ENCODE data around the gene PLPP3.

Gene PLPP3

GRCh38 chr1:56461158-56462127 is 117.9 kb downstream of the PLPP3 start:
- no peak for DNase-seq (ENCODE audit: low spot score)

GRCh38 chr1:56459260-56459659 is 120.1 kb downstream of the PLPP3 start:
- DNase-seq (ENCODE audit: low spot score): no peak

DNA sequence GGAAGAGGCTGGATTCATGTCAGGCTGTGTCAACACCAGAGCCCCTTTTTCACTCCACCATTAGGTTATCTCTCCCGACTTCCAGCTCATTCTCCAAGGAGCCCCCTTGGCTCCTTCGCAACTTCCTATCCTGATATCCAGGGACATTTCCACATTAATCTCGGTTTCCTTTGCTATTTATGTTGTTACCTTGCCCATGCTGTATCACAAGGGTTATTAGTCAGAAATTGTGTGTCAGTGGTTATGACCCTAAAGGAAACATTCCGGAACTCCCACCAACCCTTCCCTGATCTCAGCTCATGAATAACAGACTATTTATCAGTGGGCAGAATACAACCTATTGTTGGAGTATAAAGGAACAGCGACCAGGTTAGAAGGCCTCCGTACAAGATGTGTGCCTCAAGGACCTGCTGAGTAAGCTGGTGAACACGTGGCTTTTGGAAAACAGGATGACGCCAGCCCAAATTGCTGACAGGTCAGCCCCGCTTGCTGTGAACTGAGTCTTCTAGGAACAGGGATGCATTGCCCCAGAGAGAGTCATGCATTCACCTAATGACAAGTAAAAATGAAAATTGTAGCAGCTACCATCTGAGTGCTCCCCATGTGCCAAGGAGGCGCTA is 121.5 kb downstream of the PLPP3 start:
- DNase-seq (ENCODE audit: low spot score): peak; percentile 92

- DNase-seq (ENCODE audit: low spot score): peak; percentile 94
These were observed 122.8 kb downstream of the PLPP3 start for GRCh38 chr1:56456435-56457101.

GRCh38 chr1:56453417-56454078 is 125.8 kb downstream of the PLPP3 start:
- no peak for DNase-seq (ENCODE audit: low spot score)

DNA sequence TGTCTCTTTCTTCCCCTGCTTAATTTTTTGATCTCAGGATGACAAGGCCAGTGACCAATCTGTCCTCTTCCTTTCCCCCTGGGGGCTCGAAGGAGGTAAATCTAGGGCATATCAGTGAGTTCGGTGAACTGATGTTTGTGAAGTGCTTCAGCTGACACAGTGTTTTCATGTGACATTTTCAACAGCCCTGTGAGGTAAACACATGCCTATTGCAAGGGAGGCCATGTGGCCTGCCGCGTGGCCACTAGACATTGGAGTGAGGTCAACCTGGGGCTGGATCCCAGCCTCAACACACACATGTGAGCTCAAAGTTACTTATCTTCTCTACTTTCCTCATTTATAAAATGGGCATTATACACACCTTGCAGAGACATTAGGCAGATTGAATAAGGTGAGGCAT is 126.3 kb downstream of the PLPP3 start:
- no peak for DNase-seq (ENCODE audit: low spot score)

DNA sequence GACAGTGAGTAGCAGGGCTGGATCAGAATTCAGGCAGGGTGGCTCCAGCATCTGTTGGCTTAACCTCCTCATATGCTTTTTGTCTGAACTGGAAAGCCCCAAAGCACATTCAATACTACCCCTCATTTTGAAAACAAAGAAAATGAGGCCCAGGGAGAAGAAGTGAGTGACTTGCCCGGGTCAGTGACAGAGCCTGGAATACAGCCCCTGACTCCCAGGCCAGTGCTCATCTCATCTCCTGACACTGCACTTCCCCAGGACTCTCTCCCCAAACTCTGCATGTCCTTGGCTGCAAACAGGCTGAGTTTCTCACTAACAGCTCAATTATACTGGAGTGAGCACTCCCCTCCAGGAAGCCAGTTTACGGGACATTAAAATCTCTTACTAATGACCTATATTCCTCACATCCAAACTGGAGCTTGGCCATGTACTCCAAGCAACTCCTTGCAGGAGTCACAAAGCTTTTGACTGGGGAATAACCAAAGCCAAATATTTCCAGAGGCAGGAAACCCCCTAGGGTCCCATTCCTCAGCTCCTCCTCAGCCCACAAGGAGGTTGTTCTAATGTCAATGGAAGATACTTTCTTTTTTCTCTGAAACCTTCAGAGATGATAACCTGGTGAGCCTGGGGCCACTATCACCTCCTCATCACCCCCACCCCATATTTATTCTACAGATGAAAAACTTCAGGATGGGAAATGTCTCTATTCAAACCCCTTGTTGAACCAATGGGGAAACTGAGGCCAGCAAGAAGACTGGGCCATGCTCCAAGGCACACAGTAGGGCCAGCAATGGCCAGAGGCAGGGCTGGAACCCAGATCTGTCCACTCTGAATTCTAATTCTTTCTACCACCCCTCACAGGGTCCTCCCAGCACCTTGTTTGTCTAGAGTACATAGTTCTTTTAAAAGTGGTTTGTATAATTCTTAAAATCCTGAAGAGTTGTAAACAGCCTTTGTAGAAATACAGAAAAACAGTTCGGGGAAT is 127.0 kb downstream of the PLPP3 start:
- no peak for DNase-seq (ENCODE audit: low spot score)

- no peak for DNase-seq (ENCODE audit: low spot score)
These were observed 127.9 kb downstream of the PLPP3 start for GRCh38 chr1:56451491-56451890.

DNA sequence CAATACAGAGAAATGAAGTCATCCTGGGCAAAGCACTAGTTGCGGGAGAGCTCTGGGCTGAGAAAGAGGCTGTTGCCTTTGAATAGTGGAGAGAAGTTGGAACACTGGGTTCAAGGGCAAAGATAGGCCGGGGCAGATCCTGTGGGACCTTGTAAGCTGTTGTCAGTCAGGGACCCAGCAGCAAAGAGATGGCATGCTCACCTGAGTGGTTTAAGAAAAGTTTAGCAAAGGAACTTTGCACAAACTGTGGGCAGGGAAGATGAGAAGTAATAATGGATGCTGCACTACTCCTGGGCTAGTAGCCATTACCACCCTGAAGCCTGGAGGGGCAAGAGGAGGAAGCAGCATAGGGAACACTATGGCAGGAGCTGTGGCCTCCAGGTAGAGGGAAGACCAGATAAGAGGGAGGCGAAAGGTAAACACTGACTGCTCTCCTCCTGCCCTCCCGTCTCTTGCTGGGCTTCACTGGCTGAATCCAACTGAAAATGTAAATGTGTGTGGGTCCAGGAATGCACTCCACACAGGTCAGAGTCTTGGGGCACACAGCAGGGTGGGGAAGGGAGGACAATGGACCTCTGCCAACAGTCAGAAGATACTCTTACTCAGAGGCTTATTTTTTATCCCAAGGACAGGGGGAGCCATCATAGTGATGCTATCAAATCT is 129.2 kb downstream of the PLPP3 start:
- DNase-seq (ENCODE audit: low spot score): no peak

GRCh38 chr1:56448529-56449300 is 130.6 kb downstream of the PLPP3 start:
- no peak for DNase-seq (ENCODE audit: low spot score)

GRCh38 chr1:56447823-56448222 is 131.5 kb downstream of the PLPP3 start:
- DNase-seq (ENCODE audit: low spot score): no peak

DNA sequence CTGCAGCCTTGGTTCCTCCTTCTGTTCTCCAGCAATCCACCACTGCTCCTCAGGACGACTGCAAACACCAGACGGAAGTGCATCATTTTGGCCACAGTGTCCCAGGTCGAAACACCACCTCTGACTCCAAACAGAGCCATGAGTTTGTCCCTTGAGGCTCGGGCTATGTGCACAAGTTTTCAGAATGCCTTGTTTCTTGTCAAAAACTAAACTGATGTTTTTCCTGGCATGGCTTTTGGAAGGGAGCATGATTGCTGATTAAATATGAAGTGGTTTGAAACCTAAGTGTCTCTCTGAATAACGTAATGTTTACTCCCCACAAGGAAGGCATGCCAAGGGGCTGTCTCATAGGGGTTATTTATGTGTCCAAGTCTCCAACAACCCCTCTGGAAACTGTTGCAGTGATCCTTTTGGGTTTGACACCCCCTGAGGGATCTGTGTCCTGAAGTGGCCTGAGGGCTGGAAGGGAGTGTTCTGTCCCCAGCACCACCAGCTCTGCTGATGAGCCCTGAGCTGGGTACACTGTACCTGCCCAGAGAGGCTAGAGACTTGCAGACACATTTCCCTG is 132.7 kb downstream of the PLPP3 start:
- no peak for DNase-seq (ENCODE audit: low spot score)

DNA sequence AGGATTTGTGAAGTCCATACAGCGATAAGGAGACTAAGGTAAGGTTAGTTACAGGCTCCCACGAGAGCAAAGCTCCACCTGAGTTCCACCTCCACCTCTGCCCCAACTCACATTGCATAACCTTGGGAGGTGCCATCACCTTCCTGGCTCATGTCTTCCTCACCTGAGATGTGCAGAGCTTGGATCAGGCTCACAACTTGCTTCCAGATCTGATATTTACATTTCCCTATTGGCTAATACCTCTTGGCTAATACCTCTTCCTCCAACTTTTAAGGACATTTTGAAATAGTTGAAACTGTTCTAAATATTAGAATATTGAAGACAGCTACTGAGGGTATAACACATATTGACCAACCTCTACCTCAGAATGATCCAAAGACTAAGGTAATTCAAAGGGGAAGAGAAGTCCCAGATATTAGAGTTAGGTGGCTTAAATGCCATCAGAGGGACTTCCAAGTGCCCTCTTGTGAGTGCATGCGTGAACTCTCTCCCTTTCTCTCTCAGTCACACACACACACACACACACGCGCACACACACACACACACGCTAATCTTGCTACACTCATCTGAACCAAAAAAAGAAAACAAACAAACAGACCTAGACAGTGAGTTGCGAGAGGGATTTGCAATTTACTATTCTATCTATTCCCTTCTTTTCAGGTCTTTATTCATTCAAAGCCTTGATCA is 134.3 kb downstream of the PLPP3 start:
- DNase-seq (ENCODE audit: low spot score): no peak
